GM08714 (cell line): Measurements from ENCODE around the gene LTB.

Experiments used
- H3K4me3 ChIP-seq: fragments of 200-500 bp; sonication (Bioruptor generic); 2 replicates; pipeline ENCODE4 v1.5.1; 2014; ENCODE audit warnings: mild to moderate bottlenecking, low read length, inconsistent platforms
- ZNF274 ChIP-seq: IDR thresholded peaks from 2 replicates; pipeline ENCODE4 v1.6.1; 2012; ENCODE audit warnings: mild to moderate bottlenecking, low read depth, low read length

LTB gene

DNA sequence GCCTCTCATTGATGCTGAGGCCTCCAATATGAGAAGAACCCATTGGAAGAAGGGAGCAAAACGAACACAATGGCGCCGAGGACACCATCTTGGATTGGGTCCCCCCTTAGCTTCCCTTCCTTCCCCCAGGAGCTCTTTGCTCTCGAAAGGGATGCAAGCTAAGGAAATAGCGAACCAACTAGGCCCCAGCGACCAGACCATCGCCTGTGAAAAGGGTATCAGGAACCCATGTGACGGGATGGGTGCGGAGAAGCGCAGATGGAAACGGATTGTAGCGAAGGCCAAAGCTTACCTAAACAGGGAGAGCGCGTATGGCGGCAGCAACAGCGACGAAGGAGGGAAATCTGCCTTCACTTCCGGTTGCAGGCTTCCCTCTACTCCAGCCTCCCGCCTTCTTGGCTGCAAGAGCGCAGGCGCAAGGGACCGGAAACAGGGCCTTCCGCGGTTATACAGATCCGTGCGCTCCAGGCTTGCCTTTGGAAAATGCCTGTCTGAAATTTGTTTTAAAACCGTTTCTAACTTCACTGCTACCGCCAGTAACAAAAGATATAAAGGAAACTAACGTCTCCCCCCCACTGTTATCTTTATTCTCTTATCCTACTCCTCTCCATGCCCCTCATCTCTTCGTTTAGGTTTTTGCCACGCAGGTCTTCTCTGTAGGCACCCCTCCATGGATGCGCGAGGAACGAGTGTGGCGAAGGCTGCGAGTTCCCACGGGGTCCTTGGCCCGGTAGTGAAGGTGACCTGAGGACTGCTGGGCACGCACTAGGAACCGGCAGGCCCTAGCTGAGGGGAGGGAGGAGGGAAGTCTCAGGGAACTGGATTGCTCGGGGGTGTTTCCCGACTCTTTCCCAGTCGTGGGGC, 40.3 kb downstream of the LTB start, which contains the start of gene DDX39B:
Gene DDX39B (minus strand): TSS at position 346 of the 864 bp plus-strand sequence. CDS start 1,471 bp downstream, outside the sequence.
- TF ChIP-seq ZNF274: no peak
- peak within 1 kb of the TSS; percentile 91 for H3K4me3 ChIP-seq

- peak overlapping the region; percentile 91 for H3K4me3 ChIP-seq
- no peak for TF ChIP-seq ZNF274
Observed at GRCh38 chr6:31541059-31541657, 41.1 kb downstream of the LTB start.

- TF ChIP-seq ZNF274: no peak
- H3K4me3 ChIP-seq: peak overlapping the region; percentile 91
Observed at GRCh38 chr6:31540640-31541039, 41.6 kb downstream of the LTB start.

- H3K4me3 ChIP-seq: peak overlapping the region; percentile 91
- no peak for TF ChIP-seq ZNF274
Observed at GRCh38 chr6:31538805-31539400, 43.3 kb downstream of the LTB start.

GRCh38 chr6:31535538-31536324, 46.5 kb downstream of the LTB start:
- no peak overlapping the region for H3K4me3 ChIP-seq
- TF ChIP-seq ZNF274: no peak

DNA sequence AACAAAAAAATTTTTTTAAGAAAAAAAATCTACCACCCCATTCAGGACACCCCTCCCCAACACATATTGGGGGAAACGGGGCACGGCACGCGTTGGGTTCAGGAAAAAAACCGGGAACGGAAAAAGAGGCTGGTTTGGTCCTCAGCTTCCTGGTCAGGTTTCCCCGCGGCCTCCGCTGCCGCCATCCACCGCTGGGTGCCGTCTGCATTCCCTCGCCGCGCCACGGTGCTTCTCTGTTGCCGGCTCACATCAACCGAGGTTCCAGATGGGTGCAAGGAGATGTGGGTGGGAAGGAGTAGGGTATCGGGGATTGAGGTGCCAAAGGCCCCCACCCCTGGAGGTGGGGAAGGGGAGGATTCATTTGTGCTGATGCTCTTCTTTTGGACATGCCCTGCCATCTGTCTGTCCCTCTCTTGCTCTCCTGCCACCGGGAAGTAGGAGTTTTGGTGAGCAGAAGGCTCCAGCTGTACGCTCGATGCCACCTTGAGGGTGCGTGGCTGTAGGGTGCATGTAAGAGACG, 47.6 kb downstream of the LTB start:
- no peak for TF ChIP-seq ZNF274
- no peak overlapping the region for H3K4me3 ChIP-seq

GRCh38 chr6:31534011-31534410, 48.2 kb downstream of the LTB start:
- H3K4me3 ChIP-seq: no peak overlapping the region
- no peak for TF ChIP-seq ZNF274

DNA sequence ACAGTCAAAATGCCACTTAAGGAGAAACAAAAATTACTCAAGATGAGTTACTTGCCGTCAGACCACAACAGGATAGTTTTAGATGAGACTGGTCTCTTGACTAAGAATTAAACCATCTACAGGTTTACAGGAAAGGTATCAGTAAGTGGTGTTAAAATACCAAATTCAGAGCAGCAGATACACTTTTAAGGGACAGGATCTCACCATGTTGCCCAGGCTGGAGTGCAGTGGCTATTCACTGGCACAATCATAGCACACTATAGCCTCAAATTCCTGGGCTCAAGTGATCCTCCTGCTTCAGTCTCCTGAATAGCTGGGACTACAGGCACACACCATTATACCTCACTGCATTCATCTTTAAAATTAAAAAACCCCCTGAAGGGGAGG, 48.8 kb downstream of the LTB start:
- no peak overlapping the region for H3K4me3 ChIP-seq
- TF ChIP-seq ZNF274: no peak

GRCh38 chr6:31532644-31533454, 49.4 kb downstream of the LTB start:
- no peak overlapping the region for H3K4me3 ChIP-seq
- TF ChIP-seq ZNF274: no peak

DNA sequence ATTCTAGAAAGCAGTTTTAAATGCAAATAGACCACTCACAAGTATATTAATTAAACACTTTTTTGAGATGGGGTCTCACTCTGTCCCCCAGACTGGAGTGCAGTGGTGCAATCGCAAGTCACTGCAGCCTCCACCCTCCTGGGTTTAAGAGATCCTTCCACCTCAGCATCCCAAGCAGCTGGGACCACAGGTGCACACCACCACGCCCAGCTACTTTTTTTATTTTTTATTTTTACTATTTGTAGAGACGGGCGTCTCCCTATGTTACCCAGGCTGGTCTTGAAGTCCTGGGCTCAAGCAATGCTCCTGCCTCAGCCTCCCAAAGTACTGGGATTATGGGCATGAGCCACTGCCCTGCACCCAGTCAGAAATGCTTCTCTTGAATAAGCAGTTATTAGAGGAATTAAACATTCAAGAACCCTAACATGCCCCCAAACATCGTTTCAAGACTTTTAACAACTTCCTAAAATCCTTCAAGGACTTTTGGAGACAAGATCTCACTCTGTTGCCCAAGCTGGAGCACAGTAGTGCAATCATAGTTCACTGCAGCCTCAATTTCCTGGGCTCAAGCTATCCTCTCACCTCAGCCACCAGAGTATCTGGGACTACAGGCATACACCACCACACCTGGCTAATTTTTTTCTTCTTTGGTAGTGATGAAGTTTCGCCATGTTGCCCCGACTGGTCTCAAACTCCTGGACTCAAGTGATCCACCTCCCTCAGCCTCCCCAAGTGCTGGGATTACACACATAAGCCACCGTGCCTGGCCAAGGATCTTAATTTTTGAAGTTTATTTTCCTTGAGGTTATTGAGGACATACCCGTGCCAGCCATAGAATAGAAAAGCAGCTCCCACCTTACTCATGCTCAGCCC, 50.2 kb downstream of the LTB start:
- TF ChIP-seq ZNF274: no peak
- H3K4me3 ChIP-seq: no peak overlapping the region

- no peak overlapping the region for H3K4me3 ChIP-seq
- no peak for TF ChIP-seq ZNF274
Observed at GRCh38 chr6:31531162-31531561, 51.1 kb downstream of the LTB start.

GRCh38 chr6:31530659-31531058, 51.6 kb downstream of the LTB start:
- no peak for TF ChIP-seq ZNF274
- no peak overlapping the region for H3K4me3 ChIP-seq
